Activated CD8-positive, alpha-beta T cell treated with anti-CD3 and anti-CD28 coated beads, Interleukin-2, amount 10 ng/mL, durations not matched to agents 7 days and 5 days (primary cell): Measurements from ENCODE around the gene KRTAP5-3. TPM values are rescaled to one million over a fixed set of nuclear protein-coding genes. Genes with fewer than 3 reads are reported as not detected.
A peak's percentile ranks its signal among the peaks of the same experiment; 100 is the strongest.

Source experiments
- ATAC-seq: fragments of 150-1000 bp; cut with Tn5 transposase; one replicate; pipeline ENCODE4 v1.10.0; 2021; ENCODE audit warnings: moderate library complexity
- CTCF ChIA-PET: fragments of 350-600 bp; sonication (Branson Sonifier 250); formaldehyde crosslinking; loops from one replicate; lab custom pipeline; 2021; ENCODE audit warnings: antibody characterized with exemption; lab: Charles Lee
- POLR2A ChIA-PET: fragments of 350-600 bp; sonication (Branson Sonifier 250); formaldehyde crosslinking; loops from one replicate; lab custom pipeline; 2021; ENCODE audit warnings: antibody characterized with exemption; lab: Charles Lee
- DNase-seq: peaks from one replicate; pipeline ENCODE4 v3.0.0-alpha.2; 2020
- H3K27ac Mint-ChIP-seq: one replicate; pipeline ENCODE4 v1.8.0; 2021; ENCODE audit warnings: mild to moderate bottlenecking, mixed read lengths
- H3K27me3 Mint-ChIP-seq: one replicate; pipeline ENCODE4 v1.8.0; 2021; ENCODE audit warnings: low read depth, mixed read lengths
- H3K36me3 Mint-ChIP-seq: one replicate; pipeline ENCODE4 v1.8.0; 2021; ENCODE audit warnings: low read depth, mixed read lengths
- H3K4me1 Mint-ChIP-seq: one replicate; pipeline ENCODE4 v1.8.0; 2021; ENCODE audit warnings: low read depth, mixed read lengths
- H3K4me3 Mint-ChIP-seq: one replicate; pipeline ENCODE4 v1.8.0; 2021; ENCODE audit warnings: mild to moderate bottlenecking, mixed read lengths
- H3K9me3 Mint-ChIP-seq: one replicate; pipeline ENCODE4 v1.8.0; 2022; ENCODE audit warnings: mixed read lengths; ENCODE audit not compliant: insufficient read depth
- total RNA-seq, 2 experiments: library from RNA; stranded (reverse); gene quantifications; one replicate each; pipeline ENCODE4 v1.2.3, GENCODE V29; 2021

KRTAP5-3 gene
- total RNA-seq, 2 experiments from 2014 or later, result not detected

GRCh38 chr11:1573077-1573902, 35.0 kb downstream of the KRTAP5-3 start:
- no peaks in the 10 kb centered on the region for H3K9me3 Mint-ChIP-seq
- H3K4me1 Mint-ChIP-seq, result peaks cover 15% of the 10 kb centered on the region
- H3K27me3 Mint-ChIP-seq, result peaks cover 34% of the 10 kb centered on the region
- CTCF ChIA-PET, result interaction anchor here (1.3 to 4.9 kb wide), 4 partner anchors 9 to 26 kb away, joined by 4 to 48 read pairs (median 26); no protein-coding TSS in a partner anchor
- H3K4me3 Mint-ChIP-seq, result no peak overlapping the region
- no peak overlapping the region for H3K27ac Mint-ChIP-seq
- ATAC-seq (no peak), DNase-seq (no peak)
- POLR2A ChIA-PET, result no interaction called here
- no peaks in the 10 kb centered on the region for H3K36me3 Mint-ChIP-seq

- ChIA-PET CTCF (interaction anchor here (4.9 kb wide), 1 partner anchor 25 kb away, joined by 48 read pairs; no protein-coding TSS in a partner anchor), POLR2A (no interaction called here)
- peaks cover 32% of the 10 kb centered on the region for H3K27me3 Mint-ChIP-seq
- no peak within 1 kb of the TSS for H3K27ac Mint-ChIP-seq
- H3K9me3 Mint-ChIP-seq, result no peaks in the 10 kb centered on the region
- H3K4me3 Mint-ChIP-seq, result no peak within 1 kb of the TSS
- peaks cover 15% of the 10 kb centered on the region for H3K4me1 Mint-ChIP-seq
- DNase-seq, result peak; percentile 92
- H3K36me3 Mint-ChIP-seq, result no peaks in the 10 kb centered on the region
- peak; percentile 70 for ATAC-seq
Observed at GRCh38 chr11:1572197-1573076, 35.8 kb downstream of the KRTAP5-3 start, which contains the start of gene DUSP8. TSS of gene DUSP8 (minus strand) at chr11:1572271. CDS start at chr11:1565826, 6,445 bp downstream.

DNA sequence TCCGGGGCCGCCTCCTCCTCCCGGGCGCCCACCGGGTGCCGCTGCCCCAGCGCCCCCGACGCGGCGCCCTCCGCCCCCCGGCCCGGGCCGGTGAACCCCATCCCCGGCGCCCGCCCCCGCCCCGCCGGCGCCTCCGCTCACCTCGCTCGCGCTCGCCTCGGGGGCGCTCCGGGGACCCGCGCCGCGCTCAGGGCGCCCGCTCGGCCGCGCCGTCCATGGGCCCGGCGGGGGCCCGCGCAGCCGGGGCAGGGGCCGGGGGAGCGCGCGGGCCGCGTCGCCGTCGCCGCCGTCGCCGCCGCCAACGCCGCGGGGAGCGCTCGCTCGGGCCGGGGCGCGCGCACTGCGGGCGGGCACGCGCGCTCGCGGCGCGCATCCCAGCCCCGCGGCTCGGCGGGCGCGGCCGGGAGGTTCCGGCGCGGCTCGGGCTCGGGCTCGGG, 36.5 kb downstream of the KRTAP5-3 start:
- POLR2A ChIA-PET, result no interaction called here
- Mint-ChIP-seq H3K4me1 (peaks cover 15% of the 10 kb centered on the region), H3K9me3 (no peaks in the 10 kb centered on the region), H3K36me3 (no peaks in the 10 kb centered on the region), H3K4me3 (no peak overlapping the region), H3K27ac (no peak overlapping the region), H3K27me3 (peaks cover 31% of the 10 kb centered on the region)
- no peak for ATAC-seq
- CTCF ChIA-PET, result no interaction called here
- no peak for DNase-seq

- ATAC-seq, result no peak
- Mint-ChIP-seq H3K27me3 (peaks cover 28% of the 10 kb centered on the region), H3K27ac (no peak overlapping the region), H3K9me3 (no peaks in the 10 kb centered on the region), H3K4me1 (peaks cover 15% of the 10 kb centered on the region), H3K36me3 (no peaks in the 10 kb centered on the region), H3K4me3 (peak overlapping the region; percentile 43)
- no peak for DNase-seq
- POLR2A ChIA-PET, result no interaction called here
- CTCF ChIA-PET, result no interaction called here
Observed at GRCh38 chr11:1570896-1571759, 37.1 kb downstream of the KRTAP5-3 start.

- ATAC-seq (no peak), DNase-seq (no peak)
- Mint-ChIP-seq H3K27me3 (peaks cover 27% of the 10 kb centered on the region), H3K9me3 (no peaks in the 10 kb centered on the region), H3K4me1 (peaks cover 15% of the 10 kb centered on the region), H3K36me3 (no peaks in the 10 kb centered on the region), H3K27ac (no peak overlapping the region), H3K4me3 (peak overlapping the region; percentile 43)
- CTCF ChIA-PET, result no interaction called here
- POLR2A ChIA-PET, result no interaction called here
Observed at GRCh38 chr11:1570531-1570895, 37.8 kb downstream of the KRTAP5-3 start.

DNA sequence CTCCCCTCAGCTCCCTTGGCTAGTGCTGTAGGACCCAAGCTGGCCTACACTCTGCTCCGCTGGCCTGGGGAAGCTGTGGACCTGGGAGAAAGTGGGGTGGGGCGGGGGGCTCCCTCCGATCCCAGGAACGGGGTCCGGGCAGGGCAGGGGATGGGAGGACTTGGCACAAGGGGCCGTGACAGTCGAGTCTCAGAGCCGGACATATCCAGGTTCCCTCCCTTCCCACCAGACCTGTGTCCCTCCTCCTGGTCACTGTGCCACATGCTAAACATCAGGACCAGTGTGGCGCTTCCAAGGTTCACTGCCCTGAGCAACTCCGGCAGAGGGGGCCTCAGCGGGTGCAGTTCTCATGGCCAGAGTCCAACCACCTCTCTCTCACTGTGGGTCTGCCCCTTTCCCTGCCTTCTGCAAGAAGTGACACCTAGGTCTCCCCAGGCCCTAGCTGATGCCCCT, 38.2 kb downstream of the KRTAP5-3 start:
- ATAC-seq (no peak), DNase-seq (no peak)
- Mint-ChIP-seq H3K9me3 (no peaks in the 10 kb centered on the region), H3K27me3 (peaks cover 22% of the 10 kb centered on the region), H3K4me1 (peaks cover 14% of the 10 kb centered on the region), H3K27ac (no peak overlapping the region), H3K36me3 (no peaks in the 10 kb centered on the region), H3K4me3 (no peak overlapping the region)
- ChIA-PET POLR2A (no interaction called here), CTCF (no interaction called here)

DNA sequence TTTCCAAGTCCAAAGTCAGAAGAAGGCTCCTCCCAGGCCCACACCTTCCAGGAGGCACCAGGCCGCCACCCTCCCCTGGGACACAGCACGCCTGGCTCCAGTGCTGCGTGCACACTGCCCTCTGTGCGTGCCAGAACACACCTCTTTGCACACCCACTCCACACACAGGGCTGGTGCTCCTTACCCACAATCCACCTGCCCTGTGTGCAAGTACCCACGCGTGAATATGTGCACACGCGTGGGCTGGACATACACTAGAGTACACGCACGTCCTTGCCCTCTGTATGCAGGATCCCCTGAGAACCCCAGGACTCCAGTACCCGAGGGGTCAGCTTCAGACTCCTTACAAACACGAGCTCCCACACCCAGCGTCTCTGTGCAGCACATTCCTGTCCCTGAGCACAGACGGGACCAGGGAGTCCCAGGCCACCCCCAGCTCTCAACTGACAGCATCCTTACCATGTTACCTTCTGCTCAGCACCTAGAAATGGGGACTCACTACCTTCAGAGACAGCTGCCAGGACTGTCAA, 38.9 kb downstream of the KRTAP5-3 start:
- Mint-ChIP-seq H3K4me3 (no peak overlapping the region), H3K36me3 (no peaks in the 10 kb centered on the region), H3K4me1 (peaks cover 11% of the 10 kb centered on the region), H3K27me3 (peaks cover 21% of the 10 kb centered on the region), H3K27ac (no peak overlapping the region), H3K9me3 (no peaks in the 10 kb centered on the region)
- no peak for DNase-seq
- ATAC-seq, result no peak
- ChIA-PET POLR2A (no interaction called here), CTCF (interaction anchor here (1.7 kb wide), 1 partner anchor 22 kb away, joined by 4 read pairs; no protein-coding TSS in a partner anchor)

GRCh38 chr11:1568441-1568911, 39.8 kb downstream of the KRTAP5-3 start:
- CTCF ChIA-PET, result interaction anchor here (1.7 kb wide), 1 partner anchor 22 kb away, joined by 4 read pairs; no protein-coding TSS in a partner anchor
- H3K4me3 Mint-ChIP-seq, result no peak overlapping the region
- H3K4me1 Mint-ChIP-seq, result peaks cover 6% of the 10 kb centered on the region
- H3K9me3 Mint-ChIP-seq, result no peaks in the 10 kb centered on the region
- no peaks in the 10 kb centered on the region for H3K36me3 Mint-ChIP-seq
- DNase-seq (peak; percentile 42), ATAC-seq (no peak)
- POLR2A ChIA-PET, result no interaction called here
- peaks cover 14% of the 10 kb centered on the region for H3K27me3 Mint-ChIP-seq
- no peak overlapping the region for H3K27ac Mint-ChIP-seq

GRCh38 chr11:1567721-1568100, 40.6 kb downstream of the KRTAP5-3 start:
- peak overlapping the region; percentile 43 for H3K27ac Mint-ChIP-seq

GRCh38 chr11:1567052-1567720, 41.1 kb downstream of the KRTAP5-3 start:
- Mint-ChIP-seq H3K4me1 (peaks cover 4% of the 10 kb centered on the region), H3K36me3 (no peaks in the 10 kb centered on the region), H3K4me3 (no peak overlapping the region), H3K9me3 (no peaks in the 10 kb centered on the region), H3K27ac (peak overlapping the region; percentile 46), H3K27me3 (peaks cover 11% of the 10 kb centered on the region)
- POLR2A ChIA-PET, result no interaction called here
- ATAC-seq (no peak), DNase-seq (no peak)
- CTCF ChIA-PET, result no interaction called here

More at GRCh38 chr11:1567721-1568100, 40.6 kb downstream of the KRTAP5-3 start:
- no peaks in the 10 kb centered on the region for H3K9me3 Mint-ChIP-seq
- no peaks in the 10 kb centered on the region for H3K36me3 Mint-ChIP-seq
- H3K4me1 Mint-ChIP-seq, result peaks cover 4% of the 10 kb centered on the region
- H3K27me3 Mint-ChIP-seq, result peaks cover 11% of the 10 kb centered on the region
- no peak for ATAC-seq
- DNase-seq, result no peak
- POLR2A ChIA-PET, result no interaction called here
- CTCF ChIA-PET, result interaction anchor here (1.7 kb wide), 1 partner anchor 21 kb away, joined by 4 read pairs; no protein-coding TSS in a partner anchor
- no peak overlapping the region for H3K4me3 Mint-ChIP-seq
